ENCODE measurements around the gene CSTF3.
A peak's percentile ranks its signal among the peaks of the same experiment; 100 is the strongest.
"Not testable (repeated sequence)": the region's sequence is repeated elsewhere in the genome, so short reads cannot be mapped to it uniquely, and the experiment has no call there.

The CSTF3 gene

GRCh38 chr11:33177676-33178336 is 16.5 kb upstream of the CSTF3 start:
- Mint-ChIP-seq H3K27ac (no peak overlapping the region), H3K36me3 (ENCODE audit: low read depth) (no peaks in the 10 kb centered on the region), H3K4me3 (no peak overlapping the region)

GRCh38 chr11:33176760-33177159 is 15.5 kb upstream of the CSTF3 start:
- not testable (repeated sequence) for H3K9me3 Mint-ChIP-seq; H3K36me3 Mint-ChIP-seq (ENCODE audit: low read depth); H3K4me3 Mint-ChIP-seq; H3K27me3 Mint-ChIP-seq; DNase-seq; H3K27ac Mint-ChIP-seq
- H3K4me1 Mint-ChIP-seq (ENCODE audit: low read depth), result peaks cover 10% of the 10 kb centered on the region

More at GRCh38 chr11:33177676-33178336, 16.5 kb upstream of the CSTF3 start:
- H3K27me3 Mint-ChIP-seq, result no peaks in the 10 kb centered on the region
- no peak for DNase-seq
- H3K9me3 Mint-ChIP-seq, result no peaks in the 10 kb centered on the region
- H3K4me1 Mint-ChIP-seq (ENCODE audit: low read depth), result peaks cover 10% of the 10 kb centered on the region

GRCh38 chr11:33172996-33173395 is 11.7 kb upstream of the CSTF3 start:
- no peaks in the 10 kb centered on the region for H3K27me3 Mint-ChIP-seq
- no peaks in the 10 kb centered on the region for H3K4me1 Mint-ChIP-seq (ENCODE audit: low read depth)
- no peaks in the 10 kb centered on the region for H3K9me3 Mint-ChIP-seq
- DNase-seq, result no peak
- no peak overlapping the region for H3K27ac Mint-ChIP-seq
- H3K4me3 Mint-ChIP-seq, result no peak overlapping the region
- no peaks in the 10 kb centered on the region for H3K36me3 Mint-ChIP-seq (ENCODE audit: low read depth)

- Mint-ChIP-seq H3K4me1 (ENCODE audit: low read depth) (no peaks in the 10 kb centered on the region), H3K9me3 (no peaks in the 10 kb centered on the region), H3K36me3 (ENCODE audit: low read depth) (no peaks in the 10 kb centered on the region), H3K4me3 (no peak overlapping the region), H3K27me3 (no peaks in the 10 kb centered on the region), H3K27ac (no peak overlapping the region)
- DNase-seq, result no peak
These were observed 11.1 kb upstream of the CSTF3 start for GRCh38 chr11:33172345-33172744.

- Mint-ChIP-seq H3K4me1 (ENCODE audit: low read depth) (no peaks in the 10 kb centered on the region), H3K4me3 (no peak overlapping the region), H3K27ac (no peak overlapping the region), H3K36me3 (ENCODE audit: low read depth) (no peaks in the 10 kb centered on the region), H3K9me3 (no peaks in the 10 kb centered on the region), H3K27me3 (no peaks in the 10 kb centered on the region)
- no peak for DNase-seq
These were observed 10.0 kb upstream of the CSTF3 start for GRCh38 chr11:33171251-33171650.

- H3K4me1 Mint-ChIP-seq (ENCODE audit: low read depth), result no peaks in the 10 kb centered on the region
These were observed 7.5 kb upstream of the CSTF3 start for GRCh38 chr11:33168709-33169200.

GRCh38 chr11:33162831-33163230 is 1.6 kb upstream of the CSTF3 start:
- H3K4me1 Mint-ChIP-seq (ENCODE audit: low read depth), result peaks cover 30% of the 10 kb centered on the region
- no peaks in the 10 kb centered on the region for H3K9me3 Mint-ChIP-seq
- peak overlapping the region; percentile 8 for H3K27ac Mint-ChIP-seq
- DNase-seq, result no peak
- peak overlapping the region; percentile 97 for H3K4me3 Mint-ChIP-seq
- peaks cover 41% of the 10 kb centered on the region for H3K36me3 Mint-ChIP-seq (ENCODE audit: low read depth)
- no peaks in the 10 kb centered on the region for H3K27me3 Mint-ChIP-seq

More at GRCh38 chr11:33168709-33169200, 7.5 kb upstream of the CSTF3 start:
- Mint-ChIP-seq H3K4me3 (no peak overlapping the region), H3K9me3 (no peaks in the 10 kb centered on the region), H3K36me3 (ENCODE audit: low read depth) (no peaks in the 10 kb centered on the region), H3K27ac (no peak overlapping the region), H3K27me3 (no peaks in the 10 kb centered on the region)
- DNase-seq, result no peak

- Mint-ChIP-seq H3K4me3 (peak overlapping the region; percentile 97), H3K4me1 (ENCODE audit: low read depth) (peaks cover 49% of the 10 kb centered on the region)
These were observed 693 bp downstream of the CSTF3 start for GRCh38 chr11:33160587-33160986.

GRCh38 chr11:33160136-33160535 is 1.1 kb downstream of the CSTF3 start:
- peak overlapping the region; percentile 99 for H3K27ac Mint-ChIP-seq
- H3K4me3 Mint-ChIP-seq, result peak overlapping the region; percentile 97
- H3K4me1 Mint-ChIP-seq (ENCODE audit: low read depth), result peaks cover 52% of the 10 kb centered on the region
- no peaks in the 10 kb centered on the region for H3K9me3 Mint-ChIP-seq
- H3K27me3 Mint-ChIP-seq, result no peaks in the 10 kb centered on the region
- peaks cover 59% of the 10 kb centered on the region for H3K36me3 Mint-ChIP-seq (ENCODE audit: low read depth)
- no peak for DNase-seq

More at GRCh38 chr11:33160587-33160986, 693 bp downstream of the CSTF3 start:
- Mint-ChIP-seq H3K27me3 (no peaks in the 10 kb centered on the region), H3K27ac (peak overlapping the region; percentile 99), H3K36me3 (ENCODE audit: low read depth) (peaks cover 56% of the 10 kb centered on the region), H3K9me3 (no peaks in the 10 kb centered on the region)
- DNase-seq, result no peak

GRCh38 chr11:33159378-33159867 is 1.9 kb downstream of the CSTF3 start:
- not testable (repeated sequence) for H3K9me3 Mint-ChIP-seq
- peaks cover 57% of the 10 kb centered on the region for H3K4me1 Mint-ChIP-seq (ENCODE audit: low read depth)

GRCh38 chr11:33158596-33159275 is 2.5 kb downstream of the CSTF3 start:
- Mint-ChIP-seq H3K4me1 (ENCODE audit: low read depth) (peaks cover 61% of the 10 kb centered on the region), H3K36me3 (ENCODE audit: low read depth) (peaks cover 72% of the 10 kb centered on the region), H3K9me3 (no peaks in the 10 kb centered on the region), H3K27ac (peak overlapping the region; percentile 45), H3K27me3 (no peaks in the 10 kb centered on the region), H3K4me3 (peak overlapping the region; percentile 97)
- DNase-seq, result no peak

More at GRCh38 chr11:33159378-33159867, 1.9 kb downstream of the CSTF3 start:
- peaks cover 66% of the 10 kb centered on the region for H3K36me3 Mint-ChIP-seq (ENCODE audit: low read depth)
- not testable (repeated sequence) for H3K27me3 Mint-ChIP-seq, DNase-seq
- H3K27ac Mint-ChIP-seq, result peak overlapping the region; percentile 99
- H3K4me3 Mint-ChIP-seq, result peak overlapping the region; percentile 97

- H3K9me3 Mint-ChIP-seq, result no peaks in the 10 kb centered on the region
- H3K27ac Mint-ChIP-seq, result peak overlapping the region; percentile 67
- no peaks in the 10 kb centered on the region for H3K27me3 Mint-ChIP-seq
- H3K36me3 Mint-ChIP-seq (ENCODE audit: low read depth), result peaks cover 80% of the 10 kb centered on the region
- peaks cover 64% of the 10 kb centered on the region for H3K4me1 Mint-ChIP-seq (ENCODE audit: low read depth)
- H3K4me3 Mint-ChIP-seq, result peak overlapping the region; percentile 60
- DNase-seq, result no peak
These were observed 3.9 kb downstream of the CSTF3 start for GRCh38 chr11:33157103-33158027.

- H3K4me3 Mint-ChIP-seq, result no peak overlapping the region
- H3K27me3 Mint-ChIP-seq, result no peaks in the 10 kb centered on the region
- peaks cover 65% of the 10 kb centered on the region for H3K36me3 Mint-ChIP-seq (ENCODE audit: low read depth)
- peaks cover 41% of the 10 kb centered on the region for H3K4me1 Mint-ChIP-seq (ENCODE audit: low read depth)
- no peak for DNase-seq
- H3K27ac Mint-ChIP-seq, result no peak overlapping the region
- H3K9me3 Mint-ChIP-seq, result no peaks in the 10 kb centered on the region
These were observed 9.9 kb downstream of the CSTF3 start for GRCh38 chr11:33151399-33151798.

GRCh38 chr11:33147559-33147958 is 13.7 kb downstream of the CSTF3 start:
- no peak for DNase-seq
- Mint-ChIP-seq H3K27ac (no peak overlapping the region), H3K9me3 (no peaks in the 10 kb centered on the region), H3K4me1 (ENCODE audit: low read depth) (peaks cover 29% of the 10 kb centered on the region), H3K4me3 (no peak overlapping the region), H3K27me3 (no peaks in the 10 kb centered on the region), H3K36me3 (ENCODE audit: low read depth) (peaks cover 62% of the 10 kb centered on the region)
